Glomerular endothelial cell (primary cell): Measurements from ENCODE around the gene FGGY. TPM values are rescaled to one million over a fixed set of nuclear protein-coding genes. Genes with fewer than 3 reads are reported as not detected.

Experiments used
- DNase-seq: peaks from one replicate; pipeline ENCODE4 v3.0.0-alpha.2; 2011; ENCODE audit warnings: low read depth, low spot score; ENCODE audit errors: extremely low read depth
- total RNA-seq: library from RNA; depleted of rRNA; stranded (reverse); fragments of >200 nt; gene quantifications from 2 replicates; pipeline ENCODE4 v1.2.3, GENCODE V29; 2015

Gene FGGY
- total RNA-seq, 1 donor from 2014 or later = 5.8 TPM

DNA sequence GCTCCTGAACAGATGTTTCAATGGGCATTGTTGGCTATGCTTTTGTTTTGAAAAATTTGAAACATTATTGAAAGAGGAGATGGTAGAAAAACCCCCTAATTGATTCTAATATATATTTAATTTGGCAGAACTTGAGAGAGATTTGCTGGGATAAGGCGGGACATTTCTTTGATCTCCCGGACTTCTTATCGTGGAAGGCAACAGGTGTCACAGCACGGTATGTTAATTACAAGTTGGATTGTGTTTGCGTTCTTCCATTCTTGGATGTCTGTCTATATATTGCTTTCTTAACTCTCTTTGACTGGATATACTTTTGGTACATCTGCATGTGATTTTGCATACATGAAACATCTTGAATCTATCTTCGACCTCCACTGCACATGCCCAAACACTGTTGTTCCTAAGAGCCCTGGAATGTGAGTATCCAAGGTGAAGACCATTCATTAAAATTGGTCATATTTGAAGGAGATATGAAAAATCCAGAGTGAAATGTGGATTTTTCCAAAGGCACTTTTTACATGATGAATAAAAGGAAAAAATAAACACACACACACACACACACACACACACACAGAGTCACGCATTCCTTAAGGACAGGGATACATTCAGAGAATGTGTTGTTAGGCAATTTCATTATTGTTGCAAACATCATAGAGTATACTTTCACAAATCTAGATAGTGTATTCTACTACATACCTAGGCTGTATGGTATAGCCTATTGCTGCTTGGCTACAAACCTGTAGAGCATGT, 81.9 kb downstream of the FGGY start:
- DNase-seq = no peak

- DNase-seq = no peak
Observed at GRCh38 chr1:59379371-59379728, 82.5 kb downstream of the FGGY start.

GRCh38 chr1:59383963-59384362, 87.1 kb downstream of the FGGY start:
- DNase-seq = no peak

DNA sequence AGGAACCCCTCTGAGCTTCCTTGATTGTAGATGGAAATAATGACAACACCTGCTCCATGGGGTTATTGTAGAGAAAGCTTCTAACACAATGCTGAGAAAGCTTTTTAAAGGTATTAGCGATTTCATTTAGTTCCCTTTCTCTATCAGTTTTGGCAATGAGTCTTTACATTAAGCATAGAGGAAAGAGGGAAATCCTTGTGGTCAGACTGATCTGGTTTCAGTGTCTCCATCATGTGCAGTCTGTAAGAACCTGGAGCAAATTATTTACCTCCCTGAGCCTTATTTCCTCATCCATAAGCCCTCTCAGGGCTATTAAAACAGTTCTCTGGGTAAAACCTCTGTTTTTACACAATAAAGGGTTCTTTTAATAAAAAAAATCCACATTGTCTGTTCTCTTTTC, 87.5 kb downstream of the FGGY start:
- DNase-seq = no peak

DNA sequence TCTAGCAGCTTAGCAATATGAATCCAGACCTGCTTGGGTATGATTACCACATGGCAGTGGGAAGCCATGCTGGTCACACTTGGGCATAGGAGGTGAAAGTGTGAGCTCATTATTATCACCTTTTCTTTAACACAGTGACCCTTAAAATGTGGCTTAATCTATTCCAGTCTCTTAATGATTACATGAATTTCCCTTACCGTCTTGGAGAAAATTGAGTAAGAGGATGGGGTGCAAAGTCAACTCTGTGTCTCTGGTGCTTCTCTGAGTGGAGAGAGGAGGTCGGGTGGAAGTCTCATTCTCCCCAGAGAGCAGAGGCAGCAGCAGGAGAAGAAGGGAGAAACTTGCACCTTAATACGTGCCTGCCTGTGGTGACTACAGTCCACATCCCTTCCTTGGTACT, 91.3 kb downstream of the FGGY start:
- no peak for DNase-seq

- no peak for DNase-seq
Observed at GRCh38 chr1:59389847-59390246, 93.0 kb downstream of the FGGY start.

DNA sequence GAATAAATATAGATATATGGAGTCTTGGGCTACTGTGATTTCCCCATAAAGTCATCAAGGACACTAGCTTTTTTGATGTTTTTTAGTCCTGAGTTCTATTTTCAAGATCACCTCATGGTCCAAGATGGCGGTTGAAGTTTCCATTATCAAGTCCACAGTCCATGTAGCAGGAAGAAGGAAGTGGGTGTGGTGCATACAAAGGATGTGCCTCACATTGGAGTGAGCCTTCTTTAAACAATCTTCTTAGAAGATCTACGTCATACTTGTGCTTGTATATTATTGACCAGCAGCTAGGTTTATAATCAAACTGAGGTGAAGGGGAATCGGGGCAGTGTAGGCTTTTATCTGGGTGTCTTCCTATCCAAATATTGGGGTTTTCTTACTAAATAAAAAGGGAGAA, 93.4 kb downstream of the FGGY start:
- DNase-seq = no peak

DNA sequence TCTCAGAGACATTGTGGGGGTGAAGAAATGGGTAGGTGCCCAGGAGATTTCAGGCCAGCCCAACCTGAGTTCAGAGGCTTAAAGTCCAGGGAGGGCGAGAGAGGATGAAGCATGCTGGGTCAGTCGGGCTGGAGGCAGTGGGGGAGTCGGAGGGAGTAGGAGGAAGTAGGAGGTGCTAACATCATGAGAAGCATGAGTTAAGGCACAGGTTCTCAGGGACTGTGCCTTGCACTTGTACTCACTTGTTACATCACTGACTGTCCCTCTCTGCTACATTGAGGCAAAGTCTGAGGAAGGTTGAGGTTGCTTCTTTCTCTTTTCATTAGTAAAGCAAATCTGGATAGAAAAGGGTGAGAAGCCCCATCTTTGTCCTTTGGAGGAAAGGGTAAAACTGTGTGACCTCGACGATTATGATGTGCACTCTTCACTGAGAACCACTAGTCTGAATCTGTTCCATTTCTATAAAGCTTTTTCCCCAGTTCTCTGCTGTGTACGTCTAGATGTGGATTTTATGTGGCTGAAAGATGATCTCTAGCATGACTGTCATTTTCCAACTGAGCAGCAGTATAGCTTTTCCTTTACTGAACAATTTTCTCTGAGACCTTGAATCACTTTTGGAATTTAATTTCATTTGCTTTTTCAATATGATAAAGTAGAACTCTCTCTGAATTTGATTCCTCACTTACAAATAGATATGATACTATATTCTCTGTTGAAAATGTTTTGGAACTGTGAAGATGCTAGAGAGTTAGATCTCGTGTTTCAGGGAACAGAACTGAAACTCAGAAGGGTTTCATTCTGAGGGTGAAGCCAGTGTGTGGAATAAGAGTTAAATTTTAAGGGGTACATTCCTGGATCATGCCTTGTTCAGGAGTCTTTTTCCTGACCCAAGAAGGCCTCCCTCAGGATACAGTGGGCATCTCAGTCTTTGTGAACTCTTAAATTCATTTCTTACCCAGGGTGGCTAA, 94.6 kb downstream of the FGGY start:
- DNase-seq = no peak

GRCh38 chr1:59393211-59394180, 96.6 kb downstream of the FGGY start:
- no peak for DNase-seq

DNA sequence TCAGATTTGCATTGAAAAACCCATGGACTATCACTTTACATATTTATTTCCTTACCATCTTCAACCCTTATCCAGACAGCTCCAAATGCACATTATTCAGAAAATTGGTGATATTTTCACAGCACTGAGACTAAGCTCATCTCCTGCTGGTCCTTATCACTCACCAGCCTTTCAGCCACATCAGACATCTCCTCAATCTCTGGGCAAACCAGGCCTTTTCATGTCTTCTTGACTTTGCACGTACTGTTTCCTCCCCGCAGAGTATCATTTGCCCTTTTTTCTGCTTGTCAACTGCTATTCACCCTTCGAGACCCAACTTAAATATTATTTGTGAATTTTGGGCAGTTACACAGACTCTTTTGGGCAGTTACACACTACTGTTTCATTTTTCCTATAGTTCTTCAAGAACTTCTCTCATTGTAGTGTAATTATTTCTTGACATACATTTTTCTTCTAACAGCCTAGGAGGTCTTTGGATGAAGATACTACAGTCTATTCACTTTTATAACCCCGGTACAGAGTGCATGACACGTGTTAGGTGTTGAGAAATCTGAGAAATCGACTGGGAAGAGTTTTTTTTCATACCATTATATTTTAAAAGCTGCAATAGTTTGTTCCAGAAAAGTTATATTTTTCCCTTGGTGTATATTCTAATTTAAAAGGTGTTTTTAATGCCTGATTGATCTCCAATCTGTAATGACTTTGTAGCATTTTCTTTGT, 98.0 kb downstream of the FGGY start:
- DNase-seq = no peak

- DNase-seq = no peak
Observed at GRCh38 chr1:59396387-59396786, 99.5 kb downstream of the FGGY start.

- DNase-seq = no peak
Observed at GRCh38 chr1:59397139-59397858, 100.4 kb downstream of the FGGY start.

DNA sequence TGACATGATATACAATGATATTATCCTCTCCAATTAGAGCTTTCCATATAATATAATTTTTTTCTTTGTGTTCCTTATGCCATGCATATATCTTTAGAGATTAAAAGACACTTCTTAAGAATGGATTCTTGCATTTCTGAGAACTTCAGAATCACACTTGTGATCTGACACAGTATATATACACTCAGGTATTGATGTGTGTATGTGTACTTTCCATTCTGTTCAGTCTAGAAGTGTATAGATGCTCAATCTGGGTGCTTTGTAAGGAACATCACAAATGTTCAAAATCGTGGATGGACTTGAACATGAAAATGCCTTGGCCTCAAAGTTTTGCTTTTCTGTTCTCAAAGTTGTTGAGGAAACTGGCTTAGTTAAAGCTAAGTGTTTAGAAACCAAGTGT, 102.7 kb downstream of the FGGY start:
- no peak for DNase-seq

GRCh38 chr1:59401581-59401980, 104.7 kb downstream of the FGGY start:
- no peak for DNase-seq

- no peak for DNase-seq
Observed at GRCh38 chr1:59404796-59405195, 107.9 kb downstream of the FGGY start.

DNA sequence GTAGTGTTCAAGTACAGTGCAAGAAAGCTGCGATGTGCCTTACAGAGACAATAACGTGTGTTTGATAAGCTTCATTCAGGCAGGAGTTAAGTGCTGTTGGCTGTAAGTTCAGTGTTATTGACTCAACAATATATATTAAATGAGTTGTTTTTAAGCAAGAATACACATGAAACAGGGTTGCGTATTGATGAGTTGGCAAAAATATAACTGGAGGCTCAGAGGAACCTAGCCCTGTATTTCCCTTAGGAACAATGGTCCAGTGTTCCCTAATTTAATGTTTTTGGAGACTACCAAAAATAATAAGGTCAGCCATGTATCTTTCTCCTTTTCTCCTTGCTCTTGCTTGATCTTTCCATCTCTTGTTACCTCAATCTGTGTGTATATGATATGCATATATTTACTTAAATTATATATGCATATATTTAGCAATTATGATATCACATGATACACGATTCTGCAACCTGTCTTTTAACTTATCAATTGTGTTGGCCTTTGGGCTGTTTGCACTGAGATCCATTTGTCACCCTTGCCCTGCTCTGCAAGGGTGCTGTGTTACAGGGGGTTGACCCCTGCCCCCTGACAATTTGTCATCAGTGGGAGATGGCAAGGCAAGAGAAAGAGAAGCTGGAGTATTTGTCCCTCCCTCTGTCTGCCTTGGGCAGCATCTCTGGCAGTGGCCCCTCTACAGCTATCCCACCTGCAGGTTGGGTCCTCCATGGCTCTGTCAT, 109.7 kb downstream of the FGGY start:
- DNase-seq = no peak

- DNase-seq = no peak
Observed at GRCh38 chr1:59408608-59409240, 111.8 kb downstream of the FGGY start.

DNA sequence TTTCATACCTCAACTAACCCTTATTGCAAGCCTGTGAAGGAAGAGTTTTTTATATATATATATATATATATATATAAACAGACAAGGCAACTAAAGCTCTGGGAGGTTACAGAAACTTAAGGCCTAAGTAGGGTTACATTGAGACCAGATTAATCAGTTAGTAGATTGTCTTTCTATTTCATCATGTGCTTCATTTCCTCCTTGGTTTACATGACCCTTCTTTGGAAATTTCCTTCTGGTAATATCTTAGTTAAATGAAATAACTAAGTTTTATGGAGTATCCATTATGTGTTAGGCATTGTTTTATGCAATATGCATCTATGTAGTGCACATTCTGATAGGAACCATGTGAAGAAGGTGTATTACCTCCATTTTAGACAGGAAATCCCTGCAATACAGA, 112.7 kb downstream of the FGGY start:
- no peak for DNase-seq
